H1 (cell line): ENCODE measurements around the gene AHR. TPM values are rescaled to one million over a fixed set of nuclear protein-coding genes. Genes with fewer than 3 reads are reported as not detected.

Experiments used
- CTCF ChIA-PET: fragments of 300-600 bp; sonication (Branson Sonifier 250); formaldehyde crosslinking; loops from one replicate; lab custom pipeline; 2021; ENCODE audit not compliant: partially characterized antibody; lab: Charles Lee
- POLR2A ChIA-PET: fragments of 300-600 bp; sonication (Branson Sonifier 250); formaldehyde crosslinking; loops from one replicate; lab custom pipeline; 2021; ENCODE audit warnings: inconsistent platforms; ENCODE audit not compliant: partially characterized antibody; lab: Charles Lee
- DNase-seq, 2 experiments: peaks; one replicate each; pipeline versions ENCODE4 v3.0.0 to v3.0.0-alpha.2; 2010 to 2022; ENCODE audit warnings: low spot score in 2 of 2, low read depth in 1 of 2, mixed read lengths in 1 of 2
- FAIRE-seq: peaks from 2 replicates; lab custom pipeline; 2011; peaks lifted over from hg19 to GRCh38; lab: Jason Lieb, UNC
- H2AFZ ChIP-seq: 2 replicates; pipeline ENCODE4 v1.8.1; 2012; ENCODE audit warnings: low read length, inconsistent platforms
- H2AK5ac ChIP-seq: 2 replicates; pipeline ENCODE4 v1.6.1; 2013; ENCODE audit warnings: low read depth, low read length
- H2BK120ac ChIP-seq: replicated peaks from 2 replicates; pipeline ENCODE3; 2013; ENCODE audit warnings: low read depth, low read length, inconsistent platforms
- H2BK12ac ChIP-seq: 2 replicates; pipeline ENCODE4 v1.6.1; 2013; ENCODE audit warnings: low read depth, low read length
- H2BK15ac ChIP-seq: 2 replicates; pipeline ENCODE4 v1.6.1; 2013; ENCODE audit warnings: low read length
- H2BK20ac ChIP-seq: 2 replicates; pipeline ENCODE4 v1.6.1; 2013; ENCODE audit warnings: low read length
- H2BK5ac ChIP-seq: 2 replicates; pipeline ENCODE4 v1.6.1; 2013; ENCODE audit warnings: low read depth, low read length
- H3K14ac ChIP-seq: 2 replicates; pipeline ENCODE4 v1.6.1; 2013; ENCODE audit warnings: inconsistent platforms; ENCODE audit not compliant: insufficient read length
- H3K18ac ChIP-seq: 2 replicates; pipeline ENCODE4 v1.6.1; 2013; ENCODE audit warnings: low read length; ENCODE audit errors: extremely low read depth
- H3K23ac ChIP-seq: 2 replicates; pipeline ENCODE4 v1.6.1; 2013; ENCODE audit warnings: inconsistent platforms; ENCODE audit not compliant: insufficient read length
- H3K23me2 ChIP-seq: 2 replicates; pipeline ENCODE4 v1.6.1; 2013; ENCODE audit warnings: low read depth, low read length
- H3K27ac ChIP-seq: 2 replicates; pipeline ENCODE4 v1.6.1; 2011; ENCODE audit warnings: low read depth, low read length, inconsistent platforms
- H3K27me3 ChIP-seq, 4 experiments: replicated peaks in 1 of 4; 1 replicate in 1 of 4; 2 replicates in 3 of 4; pipeline versions ENCODE4 v1.6.1 to v1.8.1; 2011 to 2013; ENCODE audit warnings: low read length in 3 of 4, mild to moderate bottlenecking in 3 of 4, inconsistent platforms in 2 of 4, mixed read lengths in 2 of 4, moderate library complexity in 1 of 4; ENCODE audit not compliant: control insufficient read depth in 3 of 4, insufficient read depth in 3 of 4; ENCODE audit errors: extremely low read depth in 1 of 4
- H3K36me3 ChIP-seq, 4 experiments: 2 replicates each; pipeline versions ENCODE4 v1.6.1 to v1.8.1; 2011 to 2013; ENCODE audit warnings: mild to moderate bottlenecking in 4 of 4, low read length in 3 of 4, moderate library complexity in 2 of 4, control low read depth in 1 of 4, inconsistent platforms in 1 of 4; ENCODE audit not compliant: insufficient read depth in 4 of 4, control insufficient read depth in 2 of 4
- H3K4ac ChIP-seq: replicated peaks from 2 replicates; pipeline ENCODE3; 2013; ENCODE audit warnings: low read length, low read depth, mixed read lengths, inconsistent platforms; ENCODE audit not compliant: insufficient read length
- H3K4me1 ChIP-seq, 4 experiments: replicated peaks in 1 of 4; 1 replicate in 1 of 4; 2 replicates in 3 of 4; pipeline versions ENCODE4 v1.6.1 to v1.8.1; 2011 to 2013; ENCODE audit warnings: low read length in 3 of 4, inconsistent platforms in 2 of 4, mixed read lengths in 1 of 4; ENCODE audit not compliant: insufficient read depth in 4 of 4, control insufficient read depth in 3 of 4
- H3K4me2 ChIP-seq, 2 experiments: 2 replicates each; pipeline versions ENCODE4 v1.6.1 to v1.8.1; 2011 to 2013; ENCODE audit warnings: low read depth in 2 of 2, low read length in 2 of 2, control low read depth in 1 of 2, inconsistent platforms in 1 of 2, mild to moderate bottlenecking in 1 of 2; ENCODE audit not compliant: insufficient read depth in 1 of 2
- H3K4me3 ChIP-seq, 4 experiments: fragments of 200-600, 300-600 bp in 1 of 4; sonication (generic), shearing (Covaris generic), sonication (Bioruptor Twin) in 1 of 4; 2 replicates each; pipeline versions ENCODE4 v1.5.1 to v1.8.1; 2011 to 2016; ENCODE audit warnings: low read length in 4 of 4, low read depth in 3 of 4, control low read depth in 2 of 4, inconsistent platforms in 2 of 4, mild to moderate bottlenecking in 2 of 4, mixed read lengths in 1 of 4, moderate library complexity in 1 of 4; ENCODE audit not compliant: insufficient read depth in 2 of 4; ENCODE audit errors: extremely low read depth in 1 of 4
- H3K56ac ChIP-seq: replicated peaks from 2 replicates; pipeline ENCODE3; 2013; ENCODE audit warnings: low read depth, mild to moderate bottlenecking, mixed read lengths, low read length, inconsistent platforms; ENCODE audit not compliant: insufficient read length
- H3K79me1 ChIP-seq: 2 replicates; pipeline ENCODE4 v1.6.1; 2013; ENCODE audit warnings: low read depth, low read length, control low read depth
- H3K79me2 ChIP-seq, 2 experiments: 2 replicates each; pipeline versions ENCODE4 v1.6.1 to v1.8.1; 2012 to 2013; ENCODE audit warnings: low read length in 2 of 2, mild to moderate bottlenecking in 2 of 2, inconsistent platforms in 1 of 2; ENCODE audit not compliant: insufficient read depth in 2 of 2, control insufficient read depth in 1 of 2
- H3K9ac ChIP-seq, 4 experiments: replicated peaks in 1 of 4; 1 replicate in 1 of 4; 2 replicates in 3 of 4; pipeline versions ENCODE4 v1.6.1 to v1.8.1; 2011 to 2013; ENCODE audit warnings: low read depth in 3 of 4, low read length in 3 of 4, control low read depth in 2 of 4, mild to moderate bottlenecking in 2 of 4, moderate library complexity in 2 of 4, inconsistent platforms in 1 of 4; ENCODE audit errors: extremely low read depth in 1 of 4
- H3K9me3 ChIP-seq, 2 experiments: 2 replicates each; pipeline versions ENCODE4 v1.6.1 to v1.8.1; 2012 to 2013; ENCODE audit warnings: mild to moderate bottlenecking in 2 of 2, moderate library complexity in 2 of 2, control low read depth in 1 of 2, inconsistent platforms in 1 of 2, low read depth in 1 of 2, low read length in 1 of 2, mixed read lengths in 1 of 2; ENCODE audit not compliant: insufficient read depth in 2 of 2
- H4K20me1 ChIP-seq, 2 experiments: replicated peaks in 1 of 2; 2 replicates each; pipeline versions ENCODE3 to v1.8.1; 2011 to 2013; ENCODE audit warnings: inconsistent platforms in 2 of 2, low read length in 2 of 2, mild to moderate bottlenecking in 1 of 2; ENCODE audit not compliant: insufficient read depth in 2 of 2, control insufficient read depth in 1 of 2
- H4K5ac ChIP-seq: 2 replicates; pipeline ENCODE4 v1.6.1; 2013; ENCODE audit warnings: low read length, low read depth, mixed read lengths, inconsistent platforms; ENCODE audit not compliant: insufficient read length
- H4K8ac ChIP-seq: 2 replicates; pipeline ENCODE4 v1.8.0; 2013; ENCODE audit warnings: mild to moderate bottlenecking, moderate library complexity, low read length, inconsistent platforms; ENCODE audit not compliant: insufficient read depth; ENCODE audit errors: extremely low read depth
- H4K91ac ChIP-seq: replicated peaks from 2 replicates; pipeline ENCODE3; 2013; ENCODE audit warnings: low read length, mixed read lengths, inconsistent platforms; ENCODE audit not compliant: insufficient read length
- BRCA1 ChIP-seq: IDR thresholded peaks from 2 replicates; pipeline ENCODE4 v1.6.1; 2012; ENCODE audit warnings: low read depth, low read length, improper control_type of control experiment
- CBX8 ChIP-seq: fragments of 300-800, 300-1000 bp; sonication (generic); IDR thresholded peaks from 2 replicates; pipeline ENCODE4 v1.7.1; 2016; ENCODE audit warnings: low read depth, low read length, borderline replicate concordance
- KDM1A ChIP-seq: fragments of 200-600, 300-600 bp; sonication (generic); IDR thresholded peaks from 2 replicates; pipeline ENCODE4 v1.7.1; 2016; ENCODE audit warnings: mild to moderate bottlenecking, low read length, borderline replicate concordance
- PHF8 ChIP-seq: fragments of 200-600 bp; sonication (generic); conservative IDR thresholded peaks from 2 replicates; pipeline ENCODE4 v1.7.1; 2012; ENCODE audit warnings: low read depth, mild to moderate bottlenecking, inconsistent platforms, low read length, moderate library complexity
- POLR2A ChIP-seq, 2 experiments: IDR thresholded peaks; 1 replicate in 1 of 2; 2 replicates in 1 of 2; pipeline ENCODE4 v1.6.1; 2011; ENCODE audit warnings: low read depth in 2 of 2, low read length in 2 of 2, mild to moderate bottlenecking in 2 of 2; ENCODE audit errors: control extremely low read depth in 1 of 2
- POU5F1 ChIP-seq: IDR thresholded peaks from 2 replicates; pipeline ENCODE4 v1.6.1; 2011; ENCODE audit warnings: low read depth, mild to moderate bottlenecking, low read length, moderate library complexity
- RAD21 ChIP-seq, 2 experiments: IDR thresholded peaks in 1 of 2; conservative IDR thresholded peaks in 1 of 2; 2 replicates each; pipeline ENCODE4 v1.6.1; 2011; ENCODE audit warnings: low read depth in 2 of 2, low read length in 2 of 2, improper control_type of control experiment in 1 of 2, inconsistent platforms in 1 of 2, mild to moderate bottlenecking in 1 of 2, moderate library complexity in 1 of 2
- SIX5 ChIP-seq: IDR thresholded peaks from 2 replicates; pipeline ENCODE4 v1.6.1; 2011; ENCODE audit warnings: mild to moderate bottlenecking, low read depth, low read length
- TAF7 ChIP-seq: optimal IDR thresholded peaks from 2 replicates; pipeline ENCODE3; 2011; ENCODE audit warnings: low read depth, mild to moderate bottlenecking, inconsistent platforms, low read length, moderate library complexity, borderline replicate concordance
- TCF12 ChIP-seq: IDR thresholded peaks from 2 replicates; pipeline ENCODE4 v1.6.1; 2011; ENCODE audit warnings: low read depth, mild to moderate bottlenecking, low read length
- WGBS, 2 experiments: shearing (Covaris generic) in 1 of 2; methylation state at CpG; one replicate each; pipeline versions ENCODE4 v1.1.6 to v1.1.7; 2013 to 2015; ENCODE audit warnings: low lambda C conversion rate in 2 of 2, mixed read lengths in 2 of 2, inconsistent platforms in 1 of 2, low coverage in 1 of 2, missing lambda C conversion rate in 1 of 2; ENCODE audit not compliant: insufficient replicate concordance in 2 of 2, insufficient coverage in 1 of 2, insufficient read length in 1 of 2; ENCODE audit errors: extremely low coverage in 1 of 2, missing lambda C conversion rate in 1 of 2; 5-methylcytosine and 5-hydroxymethylcytosine counted together
- polyA plus RNA-seq, 7 experiments: library from polyadenylated mRNA; depleted of rRNA in 3 of 7; stranded (reverse) in 5 of 7; unstranded in 2 of 7; fragments of >200 nt in 5 of 7; fragments of 200-250 nt in 2 of 7; gene quantifications; 1 replicate in 5 of 7; 2 replicates in 1 of 7; 4 replicates in 1 of 7; pipeline versions ENCODE4 v1.2.1 to v1.2.3, GENCODE V29; 2011 to 2013; ENCODE audit warnings: missing spikeins in 2 of 7, mixed read lengths in 2 of 7
- total RNA-seq: library from RNA; stranded (reverse); fragmentation: NEBNext Ultra II Directional; extraction: Animal tissue kit (Norgen Biotek cat#: 25700); gene quantifications from 2 replicates; pipeline ENCODE4 v1.2.1, GENCODE V29; 2021
- TF ChIP-seq, protein P1 (sequence below): IDR thresholded peaks from 2 replicates; pipeline ENCODE4 v1.6.1; 2012; ENCODE audit warnings: low read length, inconsistent platforms
- TF ChIP-seq, protein P2 (sequence below): IDR thresholded peaks from 2 replicates; pipeline ENCODE4 v1.6.1; 2012; ENCODE audit warnings: inconsistent platforms

AHR gene
- total and polyA plus RNA-seq, 2 of the 8 experiments (the other 6 are each of a cell fraction or from before 2014, with no cell fraction given) = 1.4 to 9.7 TPM

DNA sequence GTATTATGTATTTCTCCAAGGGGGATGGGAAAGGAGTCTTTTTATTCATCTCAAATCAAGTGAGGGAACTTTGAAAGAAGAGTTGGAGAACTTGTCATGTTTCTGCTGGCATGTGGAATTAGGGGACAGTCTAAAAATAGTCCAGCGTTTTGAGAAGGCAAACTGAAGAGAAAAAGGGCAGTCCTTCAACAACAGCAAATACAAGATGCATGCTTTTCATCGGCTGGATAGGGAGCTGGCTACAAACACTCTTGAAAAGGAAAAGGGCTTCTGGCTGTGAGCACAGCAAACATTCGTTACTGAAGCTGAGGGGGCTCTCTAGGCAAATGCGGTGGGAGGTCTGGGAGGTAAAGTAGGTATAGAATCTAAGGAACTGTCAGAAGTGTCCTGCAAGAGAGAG, 91.9 kb downstream of the AHR start:
- Histone ChIP-seq H3K14ac (no peak overlapping the region), H3K9ac (no peak overlapping the region), H4K5ac (no peak overlapping the region), H3K23ac (no peak overlapping the region), H2BK5ac (no peak overlapping the region), H2AK5ac (no peak overlapping the region), H3K4ac (no peak overlapping the region), H4K20me1 (no peaks in the 10 kb centered on the region), H3K36me3 (peaks cover 0 to 6% (median 0%) of the 10 kb centered on the region in 4 experiments; a peak in 1 of 8 replicates), H2BK20ac (no peak overlapping the region), H3K4me2 (no peak overlapping the region), H3K9me3 (peaks cover 14 to 19% of the 10 kb centered on the region in 2 experiments), H4K91ac (no peak overlapping the region), H3K27me3 (no peaks in the 10 kb centered on the region), H3K79me1 (no peaks in the 10 kb centered on the region), H3K56ac (no peak overlapping the region), H2BK12ac (no peak overlapping the region), H2BK120ac (no peak overlapping the region), H2AFZ (0 out of 2 replicates have a peak overlapping the region, but pooled peaks have one; percentile 70), H3K27ac (no peak overlapping the region), H3K4me3 (no peak overlapping the region), H4K8ac (no peak overlapping the region), H3K4me1 (no peaks in the 10 kb centered on the region), H3K79me2 (no peaks in the 10 kb centered on the region), H3K18ac (0 out of 2 replicates have a peak overlapping the region, but pooled peaks have one; percentile 6), H2BK15ac (no peak overlapping the region), H3K23me2 (no peaks in the 10 kb centered on the region)
- DNase-seq = no peak
- WGBS, 2 experiments = 82% methylated on average over 4 of the region's 4 CpGs; no CpG with 5 or more reads in 1 of the 2 experiments
- ChIA-PET POLR2A (no interaction called here), CTCF (no interaction called here)
- FAIRE-seq = no peak
- no peak for TF ChIP-seq SIX5
- TF ChIP-seq CBX8 = no peak
- TF ChIP-seq POU5F1 = no peak
- no peak for TF ChIP-seq RAD21 (IDR thresholded peaks at IDR 0.05 in 1 of 2, conservative IDR thresholded peaks at IDR 0.05 in 1 of 2; ENCODE audit: low read depth in 2 of 2, low read length in 2 of 2)
- TF ChIP-seq, protein P1, sequence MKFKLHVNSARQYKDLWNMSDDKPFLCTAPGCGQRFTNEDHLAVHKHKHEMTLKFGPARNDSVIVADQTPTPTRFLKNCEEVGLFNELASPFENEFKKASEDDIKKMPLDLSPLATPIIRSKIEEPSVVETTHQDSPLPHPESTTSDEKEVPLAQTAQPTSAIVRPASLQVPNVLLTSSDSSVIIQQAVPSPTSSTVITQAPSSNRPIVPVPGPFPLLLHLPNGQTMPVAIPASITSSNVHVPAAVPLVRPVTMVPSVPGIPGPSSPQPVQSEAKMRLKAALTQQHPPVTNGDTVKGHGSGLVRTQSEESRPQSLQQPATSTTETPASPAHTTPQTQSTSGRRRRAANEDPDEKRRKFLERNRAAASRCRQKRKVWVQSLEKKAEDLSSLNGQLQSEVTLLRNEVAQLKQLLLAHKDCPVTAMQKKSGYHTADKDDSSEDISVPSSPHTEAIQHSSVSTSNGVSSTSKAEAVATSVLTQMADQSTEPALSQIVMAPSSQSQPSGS = no peak
- TF ChIP-seq PHF8 = no peak
- no peak for TF ChIP-seq POLR2A (IDR thresholded peaks at IDR 0.05; ENCODE audit: control extremely low read depth in 1 of 2, low read depth in 2 of 2, low read length in 2 of 2)
- TF ChIP-seq BRCA1 = no peak
- TF ChIP-seq KDM1A = no peak
- no peak for TF ChIP-seq TAF7
- no peak for TF ChIP-seq TCF12
- TF ChIP-seq, protein P2, sequence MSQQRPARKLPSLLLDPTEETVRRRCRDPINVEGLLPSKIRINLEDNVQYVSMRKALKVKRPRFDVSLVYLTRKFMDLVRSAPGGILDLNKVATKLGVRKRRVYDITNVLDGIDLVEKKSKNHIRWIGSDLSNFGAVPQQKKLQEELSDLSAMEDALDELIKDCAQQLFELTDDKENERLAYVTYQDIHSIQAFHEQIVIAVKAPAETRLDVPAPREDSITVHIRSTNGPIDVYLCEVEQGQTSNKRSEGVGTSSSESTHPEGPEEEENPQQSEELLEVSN = no peak
